HG02571 (cell line): ENCODE data around the gene SRCAP.

Source experiments
- ATAC-seq: cut with Tn5 transposase; IDR thresholded peaks from one replicate; pipeline ENCODE4 v1.9.1; 2021; ENCODE audit warnings: mild to moderate bottlenecking, moderate library complexity; ENCODE audit not compliant: unreplicated experiment

SRCAP gene

DNA sequence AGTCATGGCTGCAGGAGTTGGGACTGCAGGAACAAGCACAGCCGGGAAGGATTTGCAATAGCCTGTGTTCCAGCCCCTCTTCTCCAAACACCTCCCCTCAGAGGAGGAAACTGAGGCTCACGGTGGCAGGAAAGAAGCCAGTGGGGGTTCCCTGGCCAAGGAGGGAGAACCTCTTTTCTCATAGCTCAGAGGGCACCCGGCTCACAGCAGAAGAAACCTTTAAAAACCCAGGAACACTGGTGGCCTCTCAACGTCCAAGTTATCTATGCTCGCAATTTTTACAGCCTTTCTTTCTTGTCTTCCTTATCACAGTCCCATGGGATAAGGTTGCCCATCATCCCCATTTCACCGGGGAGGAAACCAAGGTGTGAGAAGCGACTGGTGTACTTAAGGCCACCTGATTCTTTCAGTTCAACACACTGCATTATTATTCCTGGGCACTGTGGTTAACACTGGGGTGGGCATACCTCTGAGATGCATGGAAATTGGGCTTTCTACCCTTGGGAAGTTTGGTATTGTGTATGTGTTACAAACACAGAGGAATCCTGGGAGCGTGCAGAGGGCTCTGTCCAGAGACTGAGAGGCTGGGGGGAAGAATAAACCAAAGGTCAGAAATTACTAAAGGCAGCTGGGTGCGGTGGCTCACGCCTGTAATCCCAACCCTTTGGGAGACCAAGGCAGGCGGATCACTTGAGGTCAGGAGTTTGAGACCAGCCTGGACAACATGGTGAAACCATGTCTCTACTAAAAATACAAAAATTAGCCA is 88.8 kb downstream of the SRCAP start:
- ATAC-seq: no peak
